ENCODE results near the gene LY6G5B. TPM values are rescaled to one million over a fixed set of nuclear protein-coding genes. Genes with fewer than 3 reads are reported as not detected.

LY6G5B gene
- total and polyA plus RNA-seq, 2 of the 4 experiments (the other 2 are of a cell fraction), result 2.2 to 13.6 TPM

DNA sequence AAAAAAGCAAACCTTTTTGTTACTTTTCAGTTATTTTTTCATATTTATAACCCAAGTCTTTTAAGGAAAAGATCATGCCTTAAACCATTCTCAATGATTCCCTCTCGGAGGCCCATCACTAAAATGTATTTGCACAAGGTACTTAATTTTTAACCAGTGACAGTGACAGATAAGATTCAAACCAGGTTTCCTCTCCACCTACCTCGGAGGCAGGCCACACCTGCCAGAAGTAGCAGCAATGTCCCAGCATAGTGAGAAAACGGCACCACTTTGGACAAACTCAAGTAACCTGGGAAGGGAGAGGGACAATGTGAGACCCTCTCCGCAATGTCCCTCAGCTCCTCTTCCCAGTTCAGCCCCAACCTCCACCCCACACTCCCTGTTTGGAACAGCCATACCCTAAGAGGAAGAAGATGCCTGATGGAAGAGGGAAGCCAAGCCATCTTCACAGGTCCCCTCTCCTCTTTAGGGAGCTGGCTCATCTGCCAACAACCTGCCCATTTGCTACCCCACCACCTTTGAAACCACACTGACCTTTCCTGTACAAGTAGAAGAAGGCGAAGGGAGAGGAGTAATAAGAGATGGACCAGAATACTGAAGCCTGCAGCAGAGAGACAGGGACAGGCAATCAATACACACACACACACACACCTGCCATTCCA is 31.1 kb downstream of the LY6G5B start:
- WGBS, 2 experiments (ENCODE audit: extremely low coverage in 2 of 2, insufficient read length in 1 of 2), result 100% methylated on average over 1 of the region's 5 CpGs; no CpG with 5 or more reads in 1 of the 2 experiments

More for the DNA sequence above, 31.1 kb downstream of the LY6G5B start:
- DNase-seq (no peak), ATAC-seq (ENCODE audit: low read depth) (no peak)
- dilution Hi-C loops (cut with HindIII; ENCODE audit: low sequenced_read_pairs, unreplicated experiment) (no loop called here), in situ Hi-C loops (cut with MboI; ENCODE audit: low sequenced_read_pairs) (no loop called here), intact Hi-C loops (cut with micrococcal nuclease) (no loop called here)
- Histone ChIP-seq H2BK20ac (ENCODE audit: low read depth, low read length) (no peak overlapping the region), H4K91ac (ENCODE audit: insufficient read depth, low read depth, low read length) (no peak overlapping the region), H4K5ac (ENCODE audit: low read depth, low read length) (no peak overlapping the region), H3K9me1 (ENCODE audit: insufficient read depth, low read length) (peaks cover 10% of the 10 kb centered on the region), H3K4me1 (ENCODE audit: control insufficient read depth, insufficient read depth, low read length) (peaks cover 6% of the 10 kb centered on the region), H2BK15ac (ENCODE audit: low read depth, low read length) (no peak overlapping the region), H3K4me3 (ENCODE audit: insufficient read depth, low read depth, low read length) (no peak overlapping the region), H4K8ac (ENCODE audit: low read depth in 2 of 2, low read length in 2 of 2) (no peak overlapping the region), H3K56ac (ENCODE audit: extremely low read depth, insufficient read depth, low read length) (no peak overlapping the region), H3K9ac (ENCODE audit: low read depth, low read length) (0 out of 2 replicates have a peak overlapping the region, but pooled peaks have one; percentile 10), H2AK9ac (replicated peaks; ENCODE audit: low read depth, low read length, poor library complexity) (no peak overlapping the region), H4K20me1 (ENCODE audit: insufficient read depth, low read length) (0 out of 2 replicates have a peak, but pooled peaks cover 11% of the 10 kb centered on the region), H2AFZ (replicated peaks; ENCODE audit: low read length, poor library complexity) (no peak overlapping the region), H3K27me3 (ENCODE audit: control insufficient read depth, insufficient read depth, low read length) (no peaks in the 10 kb centered on the region), H2BK120ac (ENCODE audit: low read depth, low read length) (no peak overlapping the region), H3K18ac (ENCODE audit: low read depth, low read length) (no peak overlapping the region), H3K23ac (ENCODE audit: low read depth, low read length) (peak overlapping the region; percentile 78), H2BK5ac (ENCODE audit: low read depth, low read length, poor library complexity, severe bottlenecking) (no peak overlapping the region), H3K14ac (replicated peaks; ENCODE audit: low read depth, low read length) (0 out of 2 replicates have a peak overlapping the region, but pooled peaks have one; percentile 6), H3K9me3 (ENCODE audit: control insufficient read depth, insufficient read depth, low read length) (no peaks in the 10 kb centered on the region), H3K36me3 (ENCODE audit: control insufficient read depth, insufficient read depth, low read length) (peaks cover 16% of the 10 kb centered on the region), H3K4me2 (ENCODE audit: low read depth, low read length) (no peak overlapping the region), H2AK5ac (ENCODE audit: low read depth, low read length) (peak overlapping the region; percentile 7), H3K4ac (ENCODE audit: low read depth, low read length) (no peak overlapping the region), H3K79me1 (ENCODE audit: low read depth in 1 of 2, low read length in 2 of 2) (peaks cover 21 to 48% of the 10 kb centered on the region in 2 experiments), H3K27ac (ENCODE audit: insufficient read depth, low read length) (no peak overlapping the region)
- no peak for TF ChIP-seq CHD1 (IDR thresholded peaks at IDR 0.05; ENCODE audit: low read depth, low read length)
- TF ChIP-seq MAZ (IDR thresholded peaks at IDR 0.05; ENCODE audit: borderline replicate concordance, low read depth, low read length), result no peak
- TF ChIP-seq, protein P1, sequence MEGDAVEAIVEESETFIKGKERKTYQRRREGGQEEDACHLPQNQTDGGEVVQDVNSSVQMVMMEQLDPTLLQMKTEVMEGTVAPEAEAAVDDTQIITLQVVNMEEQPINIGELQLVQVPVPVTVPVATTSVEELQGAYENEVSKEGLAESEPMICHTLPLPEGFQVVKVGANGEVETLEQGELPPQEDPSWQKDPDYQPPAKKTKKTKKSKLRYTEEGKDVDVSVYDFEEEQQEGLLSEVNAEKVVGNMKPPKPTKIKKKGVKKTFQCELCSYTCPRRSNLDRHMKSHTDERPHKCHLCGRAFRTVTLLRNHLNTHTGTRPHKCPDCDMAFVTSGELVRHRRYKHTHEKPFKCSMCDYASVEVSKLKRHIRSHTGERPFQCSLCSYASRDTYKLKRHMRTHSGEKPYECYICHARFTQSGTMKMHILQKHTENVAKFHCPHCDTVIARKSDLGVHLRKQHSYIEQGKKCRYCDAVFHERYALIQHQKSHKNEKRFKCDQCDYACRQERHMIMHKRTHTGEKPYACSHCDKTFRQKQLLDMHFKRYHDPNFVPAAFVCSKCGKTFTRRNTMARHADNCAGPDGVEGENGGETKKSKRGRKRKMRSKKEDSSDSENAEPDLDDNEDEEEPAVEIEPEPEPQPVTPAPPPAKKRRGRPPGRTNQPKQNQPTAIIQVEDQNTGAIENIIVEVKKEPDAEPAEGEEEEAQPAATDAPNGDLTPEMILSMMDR (conservative IDR thresholded peaks at IDR 0.05; ENCODE audit: low read depth, low read length), result no peak
- TF ChIP-seq MXI1 (IDR thresholded peaks at IDR 0.05; ENCODE audit: borderline replicate concordance, low read depth, low read length), result no peak
- TF ChIP-seq, protein P2, sequence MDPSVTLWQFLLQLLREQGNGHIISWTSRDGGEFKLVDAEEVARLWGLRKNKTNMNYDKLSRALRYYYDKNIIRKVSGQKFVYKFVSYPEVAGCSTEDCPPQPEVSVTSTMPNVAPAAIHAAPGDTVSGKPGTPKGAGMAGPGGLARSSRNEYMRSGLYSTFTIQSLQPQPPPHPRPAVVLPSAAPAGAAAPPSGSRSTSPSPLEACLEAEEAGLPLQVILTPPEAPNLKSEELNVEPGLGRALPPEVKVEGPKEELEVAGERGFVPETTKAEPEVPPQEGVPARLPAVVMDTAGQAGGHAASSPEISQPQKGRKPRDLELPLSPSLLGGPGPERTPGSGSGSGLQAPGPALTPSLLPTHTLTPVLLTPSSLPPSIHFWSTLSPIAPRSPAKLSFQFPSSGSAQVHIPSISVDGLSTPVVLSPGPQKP (IDR thresholded peaks at IDR 0.05; ENCODE audit: borderline replicate concordance, low read depth, low read length), result no peak
- no peak for TF ChIP-seq SMC3 (IDR thresholded peaks at IDR 0.05; ENCODE audit: low read depth, low read length)
- TF ChIP-seq CEBPB (IDR thresholded peaks at IDR 0.05; ENCODE audit: low read depth, low read length), result no peak
- no peak for TF ChIP-seq RCOR1 (IDR thresholded peaks at IDR 0.05; ENCODE audit: insufficient replicate concordance, low read length)
- no peak for TF ChIP-seq FOS (IDR thresholded peaks at IDR 0.05; ENCODE audit: low read depth, low read length)
- ChIA-PET CTCF (no interaction called here), POLR2A (ENCODE audit: unreplicated experiment) (no interaction called here)
- no TSS peak for BruUV-seq (replicated peaks)

Data from IMR-90 (cell line).